GM12878 (cell line): Measurements from ENCODE around the gene TIMM10B. TPM values are rescaled to one million over a fixed set of nuclear protein-coding genes. Genes with fewer than 3 reads are reported as not detected.

Experiments
- ATAC-seq: fragments of 200-7000 bp; cut with Tn5 transposase; 3 replicates; pipeline ENCODE4 v1.9.1; 2020; ENCODE audit warnings: mild to moderate bottlenecking, moderate library complexity
- BruUV-seq: library from RNA; stranded (reverse); fragments of 400-500 nt; replicated peaks from 2 replicates; lab custom pipeline; 2021; lab: Mats Ljungman, UMichigan
- CTCF ChIA-PET: fragments of 300-600 bp; sonication (Branson Sonifier 250); formaldehyde crosslinking; extraction: SDS; loops from one replicate; lab custom pipeline; 2021; ENCODE audit warnings: inconsistent platforms; lab: Yijun Ruan, JAX
- POLR2A ChIA-PET: fragments of 350-600 bp; formaldehyde crosslinking; extraction: SDS; loops from one replicate; lab custom pipeline; 2021; ENCODE audit warnings: inconsistent platforms; lab: Charles Lee
- RAD21 ChIA-PET: fragments of 300-600 bp; sonication (Branson Sonifier 250); formaldehyde crosslinking; loops from one replicate; lab custom pipeline; 2023; ENCODE audit warnings: antibody characterized with exemption; ENCODE audit not compliant: unreplicated experiment; lab: Charles Lee
- SMC1A ChIA-PET: fragments of 300-600 bp; sonication (Branson Sonifier 250); formaldehyde crosslinking; loops from one replicate; lab custom pipeline; 2023; ENCODE audit not compliant: unreplicated experiment, uncharacterized antibody; lab: Charles Lee
- DNase-seq: peaks from one replicate; pipeline ENCODE4 v3.0.0-alpha.2; 2011; ENCODE audit warnings: low read depth, low spot score
- FAIRE-seq: peaks from 3 replicates; lab custom pipeline; 2011; peaks lifted over from hg19 to GRCh38; lab: Jason Lieb, UNC
- H2AFZ ChIP-seq: 2 replicates; pipeline ENCODE4 v1.6.0; 2011; ENCODE audit warnings: low read depth, low read length, control low read depth; ENCODE audit not compliant: control insufficient read depth
- H3K27ac ChIP-seq: 2 replicates; pipeline ENCODE4 v1.5.1; 2011; ENCODE audit warnings: control low read depth; ENCODE audit not compliant: control insufficient read depth, insufficient read depth
- H3K27me3 ChIP-seq, 2 experiments: replicated peaks in 1 of 2; 2 replicates each; pipeline versions ENCODE4 v1.6.0 to v1.6.1; 2011; ENCODE audit warnings: low read length in 1 of 2; ENCODE audit not compliant: control insufficient read depth in 2 of 2, insufficient read depth in 2 of 2
- H3K36me3 ChIP-seq, 2 experiments: 2 replicates each; pipeline ENCODE4 v1.5.1; 2011; ENCODE audit warnings: low read length in 1 of 2; ENCODE audit not compliant: control insufficient read depth in 2 of 2, insufficient read depth in 2 of 2
- H3K4me1 ChIP-seq: 2 replicates; pipeline ENCODE4 v1.6.1; 2011; ENCODE audit warnings: mild to moderate bottlenecking, low read length, moderate library complexity, mixed read lengths; ENCODE audit not compliant: control insufficient read depth, insufficient read depth
- H3K4me2 ChIP-seq: 2 replicates; pipeline ENCODE4 v1.6.0; 2011; ENCODE audit warnings: control low read depth; ENCODE audit not compliant: control insufficient read depth, insufficient read depth
- H3K4me3 ChIP-seq: fragments of 200-600 bp; sonication (generic); 2 replicates; pipeline ENCODE4 v1.5.1; 2016
- H3K79me2 ChIP-seq: 2 replicates; pipeline ENCODE4 v1.6.0; 2011; ENCODE audit warnings: low read length; ENCODE audit not compliant: control insufficient read depth, insufficient read depth
- H3K9ac ChIP-seq: 2 replicates; pipeline ENCODE4 v1.8.0; 2011; ENCODE audit warnings: low read length, control low read depth, mixed read lengths; ENCODE audit not compliant: control insufficient read depth, insufficient read depth
- H3K9me3 ChIP-seq: replicated peaks from 3 replicates; pipeline ENCODE4 v1.5.1; 2011; ENCODE audit warnings: mild to moderate bottlenecking, low read length; ENCODE audit not compliant: control insufficient read depth, insufficient read depth
- H4K20me1 ChIP-seq: 2 replicates; pipeline ENCODE4 v1.6.0; 2011; ENCODE audit not compliant: control insufficient read depth, insufficient read depth
- EGR1 ChIP-seq, 2 experiments: IDR thresholded peaks; 1 replicate in 1 of 2; 2 replicates in 1 of 2; pipeline ENCODE4 v1.6.1; 2011 to 2012; ENCODE audit warnings: low read depth in 2 of 2, low read length in 2 of 2, borderline replicate concordance in 1 of 2, mild to moderate bottlenecking in 1 of 2, moderate library complexity in 1 of 2
- FOXM1 ChIP-seq: IDR thresholded peaks from 2 replicates; pipeline ENCODE4 v1.6.1; 2012; ENCODE audit warnings: low read depth, mild to moderate bottlenecking, inconsistent platforms, low read length, moderate library complexity
- HCFC1 ChIP-seq: fragments of 150-350 bp; IDR thresholded peaks from 2 replicates; pipeline ENCODE4 v1.6.1; 2014; ENCODE audit warnings: low read length
- HDGF ChIP-seq: fragments of 450-650 bp; IDR thresholded peaks from 2 replicates; pipeline ENCODE4 v1.6.1; 2016; ENCODE audit warnings: antibody characterized with exemption
- JUNB ChIP-seq: IDR thresholded peaks from 2 replicates; pipeline ENCODE4 v1.6.1; 2016; ENCODE audit warnings: antibody characterized with exemption, mild to moderate bottlenecking
- NFXL1 ChIP-seq: fragments of 450-650 bp; IDR thresholded peaks from 2 replicates; pipeline ENCODE4 v1.6.1; 2017; ENCODE audit warnings: antibody characterized with exemption, mild to moderate bottlenecking, borderline replicate concordance
- NFYB ChIP-seq: IDR thresholded peaks from 2 replicates; pipeline ENCODE4 v1.6.1; 2011; ENCODE audit warnings: low read depth, mild to moderate bottlenecking, low read length, improper control_type of control experiment, moderate library complexity; ENCODE audit not compliant: insufficient read depth
- NR2C2 ChIP-seq: IDR thresholded peaks from 2 replicates; pipeline ENCODE4 v1.6.1; 2011; ENCODE audit warnings: borderline replicate concordance, low read depth; ENCODE audit not compliant: control insufficient read depth, insufficient read length
- ZBTB11 ChIP-seq: fragments of 450-650 bp; formaldehyde crosslinking; IDR thresholded peaks from 2 replicates; pipeline ENCODE4 v1.5.0; 2022; ENCODE audit warnings: mild to moderate bottlenecking, missing genetic modification characterization
- ZBTB4 ChIP-seq: fragments of 450-650 bp; formaldehyde crosslinking; IDR thresholded peaks from 2 replicates; pipeline ENCODE4 v1.4.0; 2022; ENCODE audit warnings: mild to moderate bottlenecking, moderate library complexity
- WGBS: methylation state at CpG from one replicate; pipeline ENCODE4 v1.1.6; 2016; ENCODE audit warnings: low lambda C conversion rate; ENCODE audit not compliant: insufficient replicate concordance, insufficient coverage; ENCODE audit errors: missing lambda C conversion rate; 5-methylcytosine and 5-hydroxymethylcytosine counted together
- in situ Hi-C: fragments of 300-500 bp; cut with MboI; formaldehyde crosslinking; loops from 9 replicates; pipeline ENCODE4 v1.14.3; 2018; ENCODE audit warnings: mixed read lengths
- intact Hi-C: fragments of 100-400 bp; cut with micrococcal nuclease; formaldehyde crosslinking; loops from one replicate; pipeline ENCODE4 v1.14.2; 2022; ENCODE audit not compliant: unreplicated experiment
- polyA plus RNA-seq, 11 experiments: library from polyadenylated mRNA; depleted of rRNA in 4 of 11; unstranded in 6 of 11; stranded (reverse) in 5 of 11; fragments of >200 nt; fragmentation: Nextera tagmentation in 4 of 11; fragmentation: Illumina TruSeq in 1 of 11; extraction: Ambion mirVana in 4 of 11; extraction: Trizol in 1 of 11; gene quantifications; 1 replicate in 1 of 11; 2 replicates in 10 of 11; pipeline versions ENCODE4 v1.2.1 to v1.2.3, GENCODE V29; 2011 to 2016; ENCODE audit warnings: inconsistent platforms in 2 of 11, missing spikeins in 2 of 11, low read depth in 1 of 11
- total RNA-seq, 4 experiments: library from RNA; depleted of rRNA in 3 of 4; stranded (reverse); fragments of >200 nt in 3 of 4; fragmentation: Illumina TruSeq in 1 of 4; extraction: Trizol in 1 of 4; gene quantifications; 2 replicates each; pipeline versions ENCODE4 v1.2.1 to v1.2.3, GENCODE V29; 2013 to 2021

TIMM10B gene
- total and polyA plus RNA-seq, 10 of the 15 experiments (the other 5 are each of a cell fraction or from before 2014, with no cell fraction given): 30.3 to 126 (median 53.1) TPM

DNA sequence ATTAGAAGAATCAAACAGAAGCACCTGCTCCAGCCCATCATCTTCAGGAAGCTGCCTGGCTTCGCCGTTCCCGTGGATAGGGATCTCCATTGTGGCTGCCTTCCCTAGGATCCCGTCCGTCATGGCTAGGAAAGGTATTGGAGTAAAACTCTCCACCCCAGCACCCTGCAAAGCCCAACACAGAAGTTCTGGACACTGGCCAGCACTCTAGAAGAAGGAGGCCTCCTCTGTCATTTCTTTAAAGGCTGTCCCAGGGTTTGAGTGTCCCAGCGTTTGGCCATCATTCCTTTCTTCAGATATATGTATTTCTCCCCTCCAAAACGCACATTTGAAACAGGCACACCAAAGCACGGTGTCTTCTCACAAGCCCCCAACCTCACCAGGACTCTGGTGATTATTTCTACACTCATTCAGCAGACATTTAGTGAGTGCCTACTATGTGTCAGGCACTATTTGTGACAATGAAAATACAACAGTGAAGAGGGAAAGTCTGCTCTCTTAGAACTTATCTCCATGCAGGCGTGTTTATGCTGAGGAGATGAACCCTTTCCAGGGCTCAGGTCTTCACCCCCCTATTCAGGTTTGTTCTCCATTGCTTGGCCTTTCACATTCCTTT, 894 bp upstream of the TIMM10B start:
- H3K4me1 ChIP-seq: peaks cover 15% of the 10 kb centered on the region
- SMC1A ChIA-PET: no interaction called here
- in situ Hi-C loops: loop anchor here (5.0 kb wide), 1 partner anchor 127 kb away; no protein-coding TSS in a partner anchor
- peak overlapping the region; percentile 83; the same call in 1 of the 2 replicates for H2AFZ ChIP-seq
- WGBS: 70% methylated on average over 9 of the region's 9 CpGs
- H3K27ac ChIP-seq: peak overlapping the region; percentile 76
- intact Hi-C loops: loop anchor here (2.0 to 10.0 kb wide), 3 partner anchors 126 to 1044 kb away; partner anchors contain the start of genes CNGA4 and FHIP1B
- CTCF ChIA-PET: interaction anchor here (2.5 kb wide), 1 partner anchor 203 kb away, joined by 12 read pairs; the partner anchor contains the start of gene MRPL17
- no peaks in the 10 kb centered on the region for H4K20me1 ChIP-seq
- ATAC-seq (no peak), FAIRE-seq (no peak), DNase-seq (no peak)
- peaks cover 1 to 18% of the 10 kb centered on the region in 2 experiments; a peak in 3 of 4 replicates for H3K36me3 ChIP-seq
- no peaks in the 10 kb centered on the region for H3K9me3 ChIP-seq
- peaks cover 40% of the 10 kb centered on the region for H3K79me2 ChIP-seq
- no peaks in the 10 kb centered on the region for H3K27me3 ChIP-seq
- POLR2A ChIA-PET: no interaction called here
- peak overlapping the region; percentile 89 for H3K9ac ChIP-seq
- TF ChIP-seq EGR1 (IDR thresholded peaks at IDR 0.05; ENCODE audit: borderline replicate concordance in 1 of 2, low read depth in 2 of 2, low read length in 2 of 2) (no peak), ZBTB11 (no peak), NFYB (no peak), NFXL1 (no peak), JUNB (no peak), FOXM1 (no peak), NR2C2 (no peak), HCFC1 (no peak), HDGF (no peak), ZBTB4 (no peak)
- RAD21 ChIA-PET: interaction anchor here (1.0 to 1.7 kb wide), 3 partner anchors 78 to 131 kb away, joined by 3 to 13 read pairs (median 4); partner anchors contain the start of gene TAF10
- peak overlapping the region; percentile 98 for H3K4me3 ChIP-seq
- peak overlapping the region; percentile 91 for H3K4me2 ChIP-seq
- BruUV-seq: TSS peak; percentile 74
